ENCODE measurements around the gene PDE4D.

The PDE4D gene

GRCh38 chr5:59842999-59843398 lies 50.5 kb downstream of the PDE4D start:
- TF ChIP-seq, protein P1, sequence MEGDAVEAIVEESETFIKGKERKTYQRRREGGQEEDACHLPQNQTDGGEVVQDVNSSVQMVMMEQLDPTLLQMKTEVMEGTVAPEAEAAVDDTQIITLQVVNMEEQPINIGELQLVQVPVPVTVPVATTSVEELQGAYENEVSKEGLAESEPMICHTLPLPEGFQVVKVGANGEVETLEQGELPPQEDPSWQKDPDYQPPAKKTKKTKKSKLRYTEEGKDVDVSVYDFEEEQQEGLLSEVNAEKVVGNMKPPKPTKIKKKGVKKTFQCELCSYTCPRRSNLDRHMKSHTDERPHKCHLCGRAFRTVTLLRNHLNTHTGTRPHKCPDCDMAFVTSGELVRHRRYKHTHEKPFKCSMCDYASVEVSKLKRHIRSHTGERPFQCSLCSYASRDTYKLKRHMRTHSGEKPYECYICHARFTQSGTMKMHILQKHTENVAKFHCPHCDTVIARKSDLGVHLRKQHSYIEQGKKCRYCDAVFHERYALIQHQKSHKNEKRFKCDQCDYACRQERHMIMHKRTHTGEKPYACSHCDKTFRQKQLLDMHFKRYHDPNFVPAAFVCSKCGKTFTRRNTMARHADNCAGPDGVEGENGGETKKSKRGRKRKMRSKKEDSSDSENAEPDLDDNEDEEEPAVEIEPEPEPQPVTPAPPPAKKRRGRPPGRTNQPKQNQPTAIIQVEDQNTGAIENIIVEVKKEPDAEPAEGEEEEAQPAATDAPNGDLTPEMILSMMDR (IDR thresholded peaks at IDR 0.05; ENCODE audit: insufficient read depth, missing control alignments) = no peak
- FAIRE-seq (no peak), DNase-seq (ENCODE audit: insufficient read length, low spot score) (no peak)

GRCh38 chr5:59840200-59840601 lies 53.3 kb downstream of the PDE4D start:
- no peak for DNase-seq (ENCODE audit: insufficient read length, low spot score)
- TF ChIP-seq, protein P1 (IDR thresholded peaks at IDR 0.05; ENCODE audit: insufficient read depth, missing control alignments) = no peak
- FAIRE-seq = no peak

DNA sequence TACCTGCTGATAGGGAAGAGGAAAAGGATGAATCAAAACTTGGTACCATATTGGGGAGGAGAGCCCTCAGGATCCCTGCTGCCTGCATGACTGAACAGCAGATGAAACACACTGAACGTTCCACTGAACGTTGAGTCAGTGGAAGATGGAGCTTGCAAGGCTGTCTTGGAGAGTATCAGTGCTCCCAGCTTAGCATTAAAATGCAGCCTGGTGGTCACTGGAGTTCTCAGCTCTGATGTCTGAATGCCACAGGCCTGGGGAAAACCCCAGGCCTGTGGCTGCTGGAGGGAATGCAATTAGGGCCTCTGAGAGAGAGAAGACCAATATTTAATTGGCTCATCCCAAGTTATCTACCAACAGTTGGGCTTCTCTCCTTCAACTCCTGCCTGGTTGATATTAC lies 54.5 kb downstream of the PDE4D start:
- TF ChIP-seq, protein P1 (IDR thresholded peaks at IDR 0.05; ENCODE audit: insufficient read depth, missing control alignments) = no peak
- DNase-seq (ENCODE audit: insufficient read length, low spot score) (no peak), FAIRE-seq (no peak)

DNA sequence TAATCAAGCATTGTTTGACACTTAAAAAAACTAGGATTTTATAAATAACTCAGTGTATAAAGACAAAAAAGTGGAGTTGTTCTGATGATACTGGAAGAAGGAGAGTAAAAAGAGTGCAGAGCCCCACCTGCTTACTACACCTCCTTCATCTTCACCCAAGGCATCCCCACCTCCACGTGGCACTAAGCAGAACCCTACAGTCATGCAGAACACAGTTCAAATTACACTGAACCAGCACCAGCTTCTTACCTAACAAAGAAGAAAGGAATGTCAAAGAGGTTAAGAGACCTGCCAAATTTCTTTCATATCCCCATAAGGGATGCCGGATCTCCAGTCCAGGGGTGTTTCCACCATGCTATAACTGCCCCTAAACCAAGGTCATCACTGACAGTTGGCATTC lies 55.5 kb downstream of the PDE4D start:
- TF ChIP-seq, protein P1 (IDR thresholded peaks at IDR 0.05; ENCODE audit: insufficient read depth, missing control alignments) = no peak
- DNase-seq (ENCODE audit: insufficient read length, low spot score) = no peak
- no peak for FAIRE-seq

- FAIRE-seq (no peak), DNase-seq (ENCODE audit: insufficient read length, low spot score) (no peak)
- TF ChIP-seq, protein P1 (IDR thresholded peaks at IDR 0.05; ENCODE audit: insufficient read depth, missing control alignments) = no peak
Observed at GRCh38 chr5:59837071-59837470, 56.5 kb downstream of the PDE4D start.

GRCh38 chr5:59835800-59836199 lies 57.7 kb downstream of the PDE4D start:
- no peak for DNase-seq (ENCODE audit: insufficient read length, low spot score)
- FAIRE-seq = no peak
- TF ChIP-seq, protein P1 (IDR thresholded peaks at IDR 0.05; ENCODE audit: insufficient read depth, missing control alignments) = no peak

GRCh38 chr5:59833448-59833847 lies 60.1 kb downstream of the PDE4D start:
- TF ChIP-seq, protein P1 (IDR thresholded peaks at IDR 0.05; ENCODE audit: insufficient read depth, missing control alignments) = no peak
- no peak for DNase-seq (ENCODE audit: insufficient read length, low spot score)
- FAIRE-seq = no peak
